Stimulated activated CD8-positive, alpha-beta memory T cell treated with anti-CD3 and anti-CD28 coated beads, Interleukin-2, amount 100 ng/mL, for 48 hours (primary cell): ENCODE results near the gene CPT2.

ENCODE experiments used
- DNase-seq, 2 donors: peaks; one replicate each; pipeline ENCODE4 v3.0.0-alpha.2; 2020; ENCODE audit warnings: low read depth in 2 of 2

The CPT2 gene

DNA sequence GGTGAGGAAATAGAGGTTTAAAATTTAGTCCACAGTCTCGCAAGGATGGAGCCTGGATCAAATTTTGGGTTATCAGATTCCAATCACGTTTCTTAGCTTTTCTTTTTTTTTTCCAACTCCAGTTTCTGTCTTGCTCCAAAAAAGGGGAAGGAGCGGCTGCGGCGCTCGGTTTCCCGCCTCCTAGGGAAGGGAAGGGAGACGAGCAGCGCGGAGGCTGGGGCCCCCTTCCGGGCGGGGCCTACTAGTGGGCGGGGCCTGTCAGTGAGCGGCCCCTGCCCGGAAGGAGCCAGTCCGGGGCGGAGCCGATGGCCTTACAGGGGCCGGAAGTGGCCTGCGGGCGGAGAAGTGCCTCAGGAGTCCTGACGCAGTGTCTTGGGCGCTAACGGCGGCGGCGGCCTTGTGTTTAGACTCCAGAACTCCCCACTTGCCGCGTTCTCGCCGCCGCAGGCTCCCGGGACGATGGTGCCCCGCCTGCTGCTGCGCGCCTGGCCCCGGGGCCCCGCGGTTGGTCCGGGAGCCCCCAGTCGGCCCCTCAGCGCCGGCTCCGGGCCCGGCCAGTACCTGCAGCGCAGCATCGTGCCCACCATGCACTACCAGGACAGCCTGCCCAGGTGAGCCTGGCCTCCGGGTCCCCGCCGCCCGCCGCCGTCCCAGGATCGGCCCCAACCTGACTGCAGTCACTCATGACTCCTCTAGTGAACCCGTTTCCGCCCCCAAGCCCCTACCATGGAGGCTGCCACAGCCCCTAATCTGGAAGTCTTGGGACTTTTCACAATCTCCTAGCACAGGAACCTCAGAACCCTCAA is at the start of gene CPT2:
CPT2 (plus strand) TSS at position 340 of the 806 bp plus-strand sequence; CDS start at position 460, 120 bp downstream.
- peak; percentile 88 to 95 for DNase-seq

DNA sequence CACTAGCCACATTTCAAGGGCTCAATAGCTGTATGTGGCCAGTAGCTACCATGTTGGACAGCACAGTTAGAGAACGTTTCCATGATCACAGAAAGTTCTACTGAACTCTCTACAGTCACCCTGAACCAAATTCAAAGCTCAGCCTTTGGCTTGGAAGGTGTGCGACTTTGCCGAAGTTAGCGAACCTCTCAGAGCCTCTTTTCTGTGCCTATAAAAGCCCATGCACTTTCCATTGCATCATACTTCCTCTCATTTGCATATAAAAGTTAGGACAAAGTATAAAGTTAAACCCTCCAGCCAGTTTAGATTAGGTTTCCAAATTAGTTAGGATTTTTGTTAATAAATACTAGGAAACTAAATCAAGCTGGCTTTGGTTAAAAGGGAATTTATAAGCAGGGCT is 49.5 kb upstream of the CPT2 start:
- no peak for DNase-seq

DNA sequence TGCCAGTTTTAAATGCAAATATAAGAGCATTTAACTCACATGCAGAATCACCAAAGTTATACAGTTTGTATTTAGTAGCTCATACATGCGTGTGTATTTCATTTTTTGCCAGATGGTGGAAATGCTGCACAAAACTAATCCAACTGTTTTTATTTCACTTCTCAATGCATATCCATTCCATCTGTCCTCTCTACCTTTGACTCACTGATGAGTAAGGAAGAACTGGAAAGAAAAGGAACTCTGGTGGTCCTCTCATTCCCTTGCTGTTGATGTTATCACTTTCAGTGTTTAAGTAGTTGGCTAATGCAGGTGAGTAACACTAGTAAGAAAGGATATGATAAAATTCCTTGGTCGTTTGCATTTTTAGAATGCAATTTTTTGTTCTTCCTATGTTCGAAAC is 48.5 kb upstream of the CPT2 start:
- DNase-seq, result no peak

DNA sequence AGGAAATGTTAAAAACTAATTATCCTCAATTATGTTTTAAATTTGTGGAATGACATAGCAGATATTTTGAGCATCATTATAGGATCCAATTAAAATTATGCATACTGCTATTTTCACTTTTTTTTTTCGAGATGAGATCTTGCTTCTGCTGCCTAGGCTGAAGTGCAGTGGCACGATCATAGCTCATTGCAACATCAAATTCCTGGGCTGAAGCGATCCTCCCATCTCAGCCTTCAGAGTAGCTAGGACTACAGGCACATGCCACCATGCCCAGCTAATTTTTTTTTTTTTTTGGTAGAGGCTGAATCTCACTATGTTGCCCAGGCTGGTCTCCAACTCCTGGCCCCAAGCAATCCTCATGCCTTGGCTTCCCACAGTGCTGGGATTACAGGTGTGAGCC is 42.9 kb upstream of the CPT2 start:
- DNase-seq, result no peak

DNA sequence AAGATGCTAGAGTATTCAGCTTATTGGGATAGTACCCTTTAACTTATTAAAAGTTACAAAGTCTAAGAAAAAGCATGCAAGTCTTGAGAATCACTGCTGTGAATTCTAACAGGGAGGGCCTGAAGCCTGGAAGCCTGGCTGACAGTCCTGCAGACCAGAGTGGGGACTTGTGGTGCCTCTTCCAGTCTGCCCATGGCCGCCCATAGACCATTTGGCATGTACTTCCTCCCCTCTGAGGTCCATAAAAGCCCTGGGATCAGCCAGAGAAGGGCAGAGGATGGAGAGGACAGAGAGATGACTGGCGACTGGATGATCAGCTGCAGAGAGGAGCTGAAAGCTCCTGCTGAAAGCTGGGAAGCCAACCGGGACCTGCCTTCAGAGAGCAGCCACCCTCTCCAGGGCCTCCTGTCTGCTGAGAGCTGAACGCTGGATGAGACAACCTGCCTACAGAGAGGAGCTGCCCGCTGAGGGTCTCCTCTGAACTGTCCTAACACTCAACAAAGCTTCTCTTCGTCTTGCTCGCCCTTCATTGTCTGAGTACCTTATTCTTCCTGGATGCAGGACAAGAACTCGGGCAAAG is 41.7 kb upstream of the CPT2 start:
- DNase-seq, result no peak

- no peak for DNase-seq
Observed at GRCh38 chr1:53155534-53155933, 41.1 kb upstream of the CPT2 start.

DNA sequence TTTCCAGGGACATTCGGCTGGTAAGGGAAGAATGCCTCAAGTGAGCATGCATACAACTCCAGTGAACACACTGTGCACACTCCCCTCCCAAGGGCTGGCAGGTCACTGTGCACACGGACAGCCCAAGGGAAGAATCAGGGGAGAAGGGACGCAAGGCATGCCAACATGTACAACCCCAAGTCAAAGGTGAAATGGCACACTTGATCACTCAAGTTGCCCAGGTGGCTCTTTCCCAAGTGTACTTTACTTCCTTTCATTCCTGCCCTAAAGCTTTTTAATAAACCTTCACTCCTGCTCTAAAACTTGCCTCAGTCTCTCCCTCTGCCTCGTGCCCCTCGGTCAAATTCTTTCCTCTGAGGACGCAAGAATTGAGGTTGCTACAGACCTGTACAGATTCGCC is 40.7 kb upstream of the CPT2 start:
- DNase-seq, result no peak

DNA sequence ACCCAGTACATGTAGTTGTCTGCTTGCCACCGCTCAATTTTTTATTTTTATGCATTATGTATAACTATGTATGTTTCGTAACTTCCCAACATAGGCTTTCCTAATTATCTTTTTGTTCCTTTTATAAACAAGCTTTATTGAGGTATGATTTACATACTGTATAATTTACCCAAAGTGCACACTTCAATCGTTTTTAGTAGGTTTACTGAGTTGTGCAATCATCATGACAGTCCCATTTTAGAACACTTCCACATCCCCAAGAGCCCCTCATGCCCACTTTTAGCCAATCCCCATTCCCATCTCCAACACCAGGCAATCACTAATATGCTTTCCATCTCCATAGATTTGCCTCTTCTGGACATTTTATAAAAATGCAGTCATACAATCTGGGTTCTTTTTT is 39.8 kb upstream of the CPT2 start:
- DNase-seq, result no peak

GRCh38 chr1:53158900-53159299 is 37.7 kb upstream of the CPT2 start:
- no peak for DNase-seq

- no peak for DNase-seq
Observed at GRCh38 chr1:53160924-53161378, 35.7 kb upstream of the CPT2 start.

DNA sequence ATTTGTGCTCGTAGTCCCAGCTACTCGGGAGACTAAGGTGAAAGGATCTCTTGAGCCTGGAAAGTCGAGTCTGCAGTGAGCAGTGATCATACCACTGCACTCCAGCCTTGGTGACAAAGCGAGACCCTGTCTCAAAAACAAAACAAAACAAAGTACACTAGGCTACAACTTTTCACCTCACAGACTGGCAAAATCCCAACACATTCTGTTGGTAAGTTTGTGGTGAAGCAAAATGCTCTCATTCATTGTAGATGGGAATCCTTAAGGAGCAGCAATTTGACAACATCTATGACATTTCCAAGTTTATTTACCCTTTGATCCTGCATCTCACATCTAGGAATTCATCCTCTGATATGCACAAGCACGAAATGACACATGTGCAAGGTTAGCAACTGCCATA is 34.0 kb upstream of the CPT2 start:
- DNase-seq, result no peak

GRCh38 chr1:53163291-53163768 is 33.3 kb upstream of the CPT2 start:
- no peak for DNase-seq

- no peak for DNase-seq
Observed at GRCh38 chr1:53165408-53165961, 31.1 kb upstream of the CPT2 start.

- DNase-seq, result no peak
Observed at GRCh38 chr1:53166366-53166765, 30.3 kb upstream of the CPT2 start.

DNA sequence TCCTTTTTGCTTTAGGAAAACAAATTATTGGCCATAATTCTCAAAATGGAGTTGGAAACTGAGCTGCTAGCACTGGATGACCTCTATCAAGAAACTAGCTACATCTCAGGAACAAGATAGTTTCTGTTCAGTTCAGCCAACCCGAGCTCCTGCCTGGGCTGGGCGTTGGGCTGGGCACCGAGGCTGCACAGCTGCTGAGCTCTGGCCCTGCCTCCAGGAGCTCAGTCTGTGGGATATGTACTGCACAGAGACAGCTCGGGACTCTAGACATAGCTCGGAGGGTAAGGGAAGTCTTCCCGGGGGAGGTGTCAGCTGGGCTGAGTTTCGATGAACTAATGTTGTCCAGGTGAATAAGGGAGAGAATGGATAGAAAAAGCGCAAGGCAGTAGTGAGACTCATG is 29.7 kb upstream of the CPT2 start:
- no peak for DNase-seq

DNA sequence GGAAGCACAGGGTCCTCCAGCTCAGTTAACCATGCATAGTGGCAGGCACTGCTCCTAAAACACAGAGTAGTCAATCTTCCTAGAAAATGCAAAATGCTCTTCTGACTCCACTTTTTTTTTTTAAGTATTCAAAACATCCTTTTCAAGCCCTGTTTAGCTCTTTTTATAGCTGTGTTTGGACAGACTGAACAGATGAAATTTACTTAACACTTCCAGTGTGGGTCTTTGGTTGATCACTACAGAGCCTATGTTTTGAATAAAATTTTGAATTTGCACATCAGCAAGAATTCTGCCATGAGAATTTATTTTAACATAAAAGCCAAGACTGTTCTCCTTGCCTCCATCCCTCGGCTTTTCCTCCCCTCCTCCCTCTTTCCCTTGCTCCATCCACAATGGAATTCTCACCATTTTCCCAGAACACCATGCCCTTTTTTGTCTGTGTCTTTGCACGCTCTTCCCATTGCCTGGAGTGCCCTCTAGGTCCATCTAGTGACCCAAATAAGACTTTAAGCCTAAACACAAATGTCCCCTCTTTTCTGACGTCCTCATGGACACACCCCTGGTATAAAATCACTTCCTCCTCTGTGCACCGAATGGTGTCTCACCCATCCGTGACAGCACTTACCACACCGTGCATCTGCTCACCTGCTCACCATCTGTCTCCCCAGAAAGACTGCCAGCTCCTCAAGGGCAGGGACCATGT is 24.0 kb upstream of the CPT2 start:
- DNase-seq, result no peak

DNA sequence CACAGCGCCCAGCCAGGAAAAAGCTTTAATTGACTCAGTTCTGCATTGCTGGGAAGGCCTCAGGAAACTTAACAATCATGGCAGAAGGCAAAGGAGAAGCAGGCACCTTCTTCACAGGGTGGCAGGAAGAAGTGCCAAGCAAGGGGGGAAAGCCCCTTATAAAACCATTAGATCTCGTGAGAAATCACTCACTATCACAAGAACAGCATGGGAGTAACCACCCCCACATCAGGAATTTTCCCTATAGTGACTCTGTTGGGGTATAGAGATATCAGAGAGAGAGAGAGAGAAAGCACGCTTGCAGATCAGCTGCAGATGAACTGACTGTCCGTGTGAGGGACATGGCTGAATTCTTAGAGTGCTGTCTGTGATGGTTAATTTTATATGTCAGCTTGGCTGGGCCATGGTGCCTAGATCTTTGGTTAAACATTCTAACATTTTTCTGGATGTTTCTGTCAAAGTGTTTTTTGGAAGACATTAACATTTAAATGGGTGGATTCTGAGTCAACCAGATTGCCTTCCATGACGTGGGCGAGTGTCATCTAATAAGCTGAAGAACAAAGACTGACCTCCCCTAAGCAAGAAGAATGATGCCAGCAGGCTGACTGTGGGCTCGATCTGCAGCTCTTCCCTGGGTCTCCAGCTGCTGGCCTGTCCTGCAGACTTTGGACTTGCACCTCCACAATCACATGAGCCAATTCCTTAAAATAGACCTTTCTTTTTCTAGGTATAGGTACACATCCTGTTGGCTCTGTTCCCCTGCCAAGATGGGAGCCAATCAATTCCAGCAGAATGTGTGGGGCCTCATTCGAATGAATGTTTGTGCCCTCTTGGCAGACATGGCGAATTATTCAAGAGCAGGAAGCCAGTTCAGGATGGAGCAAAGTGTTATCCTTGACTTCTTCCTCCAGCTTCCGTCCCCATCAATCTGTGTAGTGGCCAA is 21.4 kb upstream of the CPT2 start:
- DNase-seq, result no peak

- DNase-seq, result no peak
Observed at GRCh38 chr1:53176452-53177208, 20.0 kb upstream of the CPT2 start.

DNA sequence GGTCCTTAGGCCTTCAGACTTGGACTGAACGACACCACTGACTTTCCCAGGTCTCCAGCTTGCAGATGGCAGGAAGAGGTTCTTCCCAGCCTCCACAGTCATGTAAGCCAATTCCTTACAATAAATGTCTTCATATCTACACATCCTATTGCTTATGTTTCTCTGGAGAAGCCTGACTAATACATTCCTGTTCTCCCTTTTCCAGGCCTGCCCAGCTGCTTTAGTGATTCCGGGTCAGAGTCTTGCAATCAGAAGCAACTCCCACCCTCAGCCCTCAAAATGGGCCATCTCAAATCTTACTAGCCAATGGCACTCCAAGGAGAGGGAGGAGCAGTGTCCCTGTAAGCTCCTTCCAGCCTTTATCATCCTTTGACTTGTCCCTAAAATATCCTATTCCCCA is 16.4 kb upstream of the CPT2 start:
- no peak for DNase-seq

DNA sequence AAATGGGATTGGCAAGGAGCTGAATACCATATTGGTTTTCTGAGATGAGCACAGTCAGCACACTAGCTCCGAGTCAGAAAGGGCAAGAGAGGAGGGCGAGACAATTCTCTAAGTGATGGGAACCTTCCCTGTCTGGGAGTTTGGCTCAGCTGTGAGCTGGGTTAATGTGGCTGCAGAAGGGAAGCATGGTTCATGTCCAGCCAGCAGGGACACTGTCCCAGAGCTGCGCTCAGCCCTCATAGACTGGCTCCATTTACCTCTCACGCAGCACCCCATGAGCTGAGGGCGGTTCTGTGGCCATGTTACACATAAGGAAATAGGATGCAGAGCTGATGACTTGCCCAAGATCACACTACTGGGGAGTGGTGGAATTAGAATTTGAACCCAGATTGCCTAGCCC is 15.7 kb upstream of the CPT2 start:
- DNase-seq, result no peak
